GM12874 (cell line): Measurements from ENCODE around the gene POC5.

Experiments used
- TF ChIP-seq, protein P1 (sequence below): IDR thresholded peaks from 2 replicates; pipeline ENCODE4 v1.5.1; 2011; ENCODE audit warnings: low read depth, mild to moderate bottlenecking, control low read depth, low read length, moderate library complexity; ENCODE audit not compliant: insufficient read depth

The POC5 gene

DNA sequence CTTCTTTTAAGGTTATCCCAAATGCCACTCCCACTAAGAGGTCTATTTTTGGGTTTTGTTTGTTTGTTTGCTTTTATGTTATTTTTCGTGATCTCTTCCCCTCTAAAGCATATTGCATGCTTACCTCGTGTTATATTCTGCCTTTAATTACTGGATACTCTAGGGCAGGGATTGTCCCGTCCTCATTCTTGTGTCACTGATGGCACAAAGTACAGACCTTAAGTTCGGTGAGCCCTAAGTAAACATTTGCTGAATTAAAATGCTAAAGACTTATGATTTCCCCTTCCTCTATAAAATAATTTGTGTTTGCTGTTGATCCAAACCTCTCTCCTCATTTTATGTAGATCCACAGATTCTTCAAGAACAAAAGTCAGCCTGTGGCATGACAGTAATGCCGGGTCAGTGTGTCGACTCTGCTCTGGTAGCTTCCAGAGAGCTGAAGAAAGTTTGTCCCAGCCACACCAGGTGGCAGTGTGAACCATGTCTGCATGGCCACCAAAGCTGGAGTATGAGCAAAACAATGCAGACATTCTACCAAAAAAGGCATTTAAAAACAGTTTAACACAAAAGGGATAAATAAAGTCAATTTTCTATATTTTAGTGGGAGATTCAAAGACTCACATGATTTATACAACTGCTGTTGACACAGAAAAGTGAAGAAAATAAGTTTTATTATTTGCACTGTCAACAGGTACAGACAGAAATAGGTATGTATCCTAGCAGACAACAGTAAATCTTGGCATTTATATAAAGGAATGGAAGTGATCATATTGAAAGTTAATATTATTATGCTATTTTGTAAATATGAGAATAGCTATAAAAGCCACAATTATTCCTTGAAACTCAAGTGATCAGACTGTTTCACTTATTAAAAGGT is 17.9 kb upstream of the POC5 start:
- TF ChIP-seq, protein P1, sequence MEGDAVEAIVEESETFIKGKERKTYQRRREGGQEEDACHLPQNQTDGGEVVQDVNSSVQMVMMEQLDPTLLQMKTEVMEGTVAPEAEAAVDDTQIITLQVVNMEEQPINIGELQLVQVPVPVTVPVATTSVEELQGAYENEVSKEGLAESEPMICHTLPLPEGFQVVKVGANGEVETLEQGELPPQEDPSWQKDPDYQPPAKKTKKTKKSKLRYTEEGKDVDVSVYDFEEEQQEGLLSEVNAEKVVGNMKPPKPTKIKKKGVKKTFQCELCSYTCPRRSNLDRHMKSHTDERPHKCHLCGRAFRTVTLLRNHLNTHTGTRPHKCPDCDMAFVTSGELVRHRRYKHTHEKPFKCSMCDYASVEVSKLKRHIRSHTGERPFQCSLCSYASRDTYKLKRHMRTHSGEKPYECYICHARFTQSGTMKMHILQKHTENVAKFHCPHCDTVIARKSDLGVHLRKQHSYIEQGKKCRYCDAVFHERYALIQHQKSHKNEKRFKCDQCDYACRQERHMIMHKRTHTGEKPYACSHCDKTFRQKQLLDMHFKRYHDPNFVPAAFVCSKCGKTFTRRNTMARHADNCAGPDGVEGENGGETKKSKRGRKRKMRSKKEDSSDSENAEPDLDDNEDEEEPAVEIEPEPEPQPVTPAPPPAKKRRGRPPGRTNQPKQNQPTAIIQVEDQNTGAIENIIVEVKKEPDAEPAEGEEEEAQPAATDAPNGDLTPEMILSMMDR, result peak; percentile 61

DNA sequence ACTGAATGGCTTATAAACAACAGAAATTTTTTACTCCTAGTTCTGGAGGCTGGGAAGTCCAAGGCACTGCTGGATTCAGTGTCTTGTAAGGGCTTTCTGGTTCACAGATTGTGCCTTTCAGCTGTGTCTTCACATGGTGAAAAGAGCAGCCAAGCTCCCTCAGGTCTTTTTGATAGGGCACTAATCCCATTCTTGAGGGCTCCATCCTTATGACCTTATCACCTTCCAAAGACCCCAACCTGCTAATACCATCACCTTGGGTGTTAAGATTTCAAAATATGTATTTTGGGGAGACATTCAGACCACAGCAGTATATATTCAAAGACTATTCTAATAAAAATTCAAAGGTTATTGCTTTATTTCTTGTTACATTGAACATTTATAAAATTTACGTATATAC is 16.5 kb upstream of the POC5 start:
- TF ChIP-seq, protein P1, result no peak

DNA sequence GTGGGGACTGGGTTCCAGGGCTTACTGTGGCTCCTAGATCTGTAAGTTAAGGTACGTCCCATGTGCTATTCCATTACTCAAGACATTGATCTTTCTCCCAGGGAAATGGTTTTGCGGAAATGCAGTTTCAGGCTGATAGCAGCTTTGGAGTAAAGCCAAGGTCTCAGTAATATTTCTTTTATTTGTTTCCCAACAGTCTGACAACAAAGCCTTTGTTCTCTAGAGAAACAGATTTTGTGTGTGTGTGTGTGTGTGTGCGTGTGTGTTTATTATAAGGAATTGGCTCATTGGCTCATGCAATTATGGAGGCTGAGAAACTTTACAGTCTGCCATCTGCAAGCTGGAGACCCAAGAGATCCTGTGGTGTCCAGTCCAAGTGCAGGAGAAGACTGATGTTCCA is 12.1 kb upstream of the POC5 start:
- TF ChIP-seq, protein P1, result no peak

DNA sequence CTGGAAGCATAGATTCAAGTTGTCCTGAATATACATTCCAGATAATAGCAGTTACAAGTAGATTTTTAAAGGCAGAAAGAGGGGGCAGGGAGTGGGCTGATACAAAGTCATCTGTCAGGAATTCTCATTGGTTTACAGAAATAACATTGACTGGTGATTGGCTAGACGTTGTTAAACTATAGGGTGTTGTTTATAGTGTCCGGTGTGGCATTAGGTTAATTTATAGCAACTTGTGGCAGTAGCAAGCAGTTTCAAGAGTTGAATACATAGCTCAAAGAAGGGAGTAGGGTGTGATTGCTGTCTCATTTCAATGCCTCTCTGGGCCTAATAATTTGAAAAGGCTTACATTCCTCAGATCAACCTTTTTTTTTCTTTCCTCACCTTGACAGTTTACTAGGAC is 10.7 kb upstream of the POC5 start:
- TF ChIP-seq, protein P1, result no peak

DNA sequence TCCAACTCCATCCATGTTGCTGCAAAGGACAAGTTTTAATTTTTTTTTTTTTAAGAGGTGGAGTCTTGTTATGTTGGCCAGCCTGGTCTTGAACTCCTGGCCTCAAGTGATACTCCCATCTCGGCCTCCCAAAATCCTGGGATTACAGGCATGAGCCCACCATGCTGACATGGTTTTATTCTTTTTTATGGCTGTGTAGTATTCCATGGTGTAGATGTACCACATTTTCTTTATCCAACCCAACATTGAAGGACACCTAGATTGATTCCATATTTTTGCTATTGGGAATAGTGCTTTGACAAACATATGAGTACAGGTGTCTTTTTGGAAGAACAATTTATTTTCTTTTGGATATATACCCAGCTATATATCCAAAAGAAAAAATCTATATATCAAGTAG is 6.1 kb upstream of the POC5 start:
- TF ChIP-seq, protein P1, result no peak

DNA sequence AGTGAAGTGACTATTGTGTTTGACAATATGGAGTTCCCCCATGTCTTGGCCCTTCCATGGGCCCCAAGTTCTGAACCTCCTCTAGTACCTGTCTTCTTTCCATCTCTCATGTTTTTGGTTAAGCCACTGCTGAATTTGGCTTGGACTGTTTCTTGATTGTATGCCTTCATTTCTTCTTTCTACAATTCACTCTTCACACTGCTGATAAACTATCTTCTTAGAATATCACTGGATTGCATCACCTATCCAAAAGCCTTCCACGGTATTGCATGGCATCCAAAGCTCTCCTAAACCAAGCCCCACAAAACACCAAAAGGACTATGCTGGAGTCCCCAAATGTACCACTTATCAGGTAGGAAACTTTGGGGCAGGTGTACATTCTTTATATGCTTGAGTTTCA is 4.3 kb upstream of the POC5 start:
- TF ChIP-seq, protein P1, result no peak

DNA sequence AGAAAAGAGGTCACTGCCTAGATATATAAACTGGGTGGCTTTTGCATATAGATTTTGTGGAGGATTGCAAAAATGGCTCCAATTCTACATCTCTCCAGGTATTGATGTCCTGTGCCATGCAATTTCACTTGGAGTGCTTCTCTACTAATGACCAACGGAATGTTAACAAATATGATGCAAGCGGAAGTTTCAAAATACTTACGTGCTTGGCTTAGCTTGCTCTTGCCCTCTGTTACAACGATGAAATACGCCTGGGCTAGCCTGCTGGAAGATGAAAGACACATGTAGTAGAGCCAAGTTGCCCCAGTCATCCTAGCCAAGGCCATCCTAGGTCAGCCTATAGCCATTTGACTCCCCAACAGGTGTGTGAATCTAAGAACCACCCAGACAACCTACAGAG is 3.6 kb upstream of the POC5 start:
- TF ChIP-seq, protein P1, result no peak

DNA sequence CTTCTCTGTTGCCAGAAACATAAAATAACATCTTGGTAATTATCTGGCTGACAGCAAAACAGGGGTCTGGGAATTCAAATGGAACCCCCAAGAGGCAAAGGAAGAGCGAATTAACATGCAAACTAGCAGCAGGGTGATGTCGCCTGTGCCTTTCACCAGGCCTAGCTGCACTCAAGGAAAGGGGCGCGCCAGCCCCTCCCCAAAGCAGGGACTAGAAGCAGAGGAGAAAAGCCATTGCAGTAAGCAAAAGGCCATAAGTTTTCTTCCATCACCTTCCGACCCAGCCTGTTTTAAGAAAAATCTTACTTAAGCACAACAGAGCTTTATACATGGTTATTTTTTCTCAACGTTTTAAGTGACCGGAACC is 539 bp downstream of the POC5 start:
- TF ChIP-seq, protein P1, result no peak
